ENCODE data around the gene GET3.
"Not testable (repeated sequence)": the region's sequence is repeated elsewhere in the genome, so short reads cannot be mapped to it uniquely, and the experiment has no call there.

Gene GET3

GRCh38 chr19:12790628-12791344 lies 53.5 kb downstream of the GET3 start:
- no peak for DNase-seq (ENCODE audit: low read depth in 2 of 2, low spot score in 1 of 2)

DNA sequence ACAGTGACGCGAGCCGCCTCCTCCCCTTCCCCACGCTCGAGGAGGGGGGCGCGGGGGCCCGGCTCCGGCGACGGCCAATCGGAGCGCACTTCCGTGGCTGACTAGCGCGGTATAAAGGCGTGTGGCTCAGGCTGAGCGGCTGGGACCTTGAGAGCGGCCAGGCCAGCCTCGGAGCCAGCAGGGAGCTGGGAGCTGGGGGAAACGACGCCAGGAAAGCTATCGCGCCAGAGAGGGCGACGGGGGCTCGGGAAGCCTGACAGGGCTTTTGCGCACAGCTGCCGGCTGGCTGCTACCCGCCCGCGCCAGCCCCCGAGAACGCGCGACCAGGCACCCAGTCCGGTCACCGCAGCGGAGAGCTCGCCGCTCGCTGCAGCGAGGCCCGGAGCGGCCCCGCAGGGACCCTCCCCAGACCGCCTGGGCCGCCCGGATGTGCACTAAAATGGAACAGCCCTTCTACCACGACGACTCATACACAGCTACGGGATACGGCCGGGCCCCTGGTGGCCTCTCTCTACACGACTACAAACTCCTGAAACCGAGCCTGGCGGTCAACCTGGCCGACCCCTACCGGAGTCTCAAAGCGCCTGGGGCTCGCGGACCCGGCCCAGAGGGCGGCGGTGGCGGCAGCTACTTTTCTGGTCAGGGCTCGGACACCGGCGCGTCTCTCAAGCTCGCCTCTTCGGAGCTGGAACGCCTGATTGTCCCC lies 54.2 kb downstream of the GET3 start, which contains the start of gene JUNB:
TSS of gene JUNB (plus strand) at position 142 of the 706 bp plus-strand sequence. CDS start at position 428, 286 bp downstream.
- DNase-seq (ENCODE audit: low read depth in 2 of 2, low spot score in 1 of 2), result peak; percentile 95 to 96

DNA sequence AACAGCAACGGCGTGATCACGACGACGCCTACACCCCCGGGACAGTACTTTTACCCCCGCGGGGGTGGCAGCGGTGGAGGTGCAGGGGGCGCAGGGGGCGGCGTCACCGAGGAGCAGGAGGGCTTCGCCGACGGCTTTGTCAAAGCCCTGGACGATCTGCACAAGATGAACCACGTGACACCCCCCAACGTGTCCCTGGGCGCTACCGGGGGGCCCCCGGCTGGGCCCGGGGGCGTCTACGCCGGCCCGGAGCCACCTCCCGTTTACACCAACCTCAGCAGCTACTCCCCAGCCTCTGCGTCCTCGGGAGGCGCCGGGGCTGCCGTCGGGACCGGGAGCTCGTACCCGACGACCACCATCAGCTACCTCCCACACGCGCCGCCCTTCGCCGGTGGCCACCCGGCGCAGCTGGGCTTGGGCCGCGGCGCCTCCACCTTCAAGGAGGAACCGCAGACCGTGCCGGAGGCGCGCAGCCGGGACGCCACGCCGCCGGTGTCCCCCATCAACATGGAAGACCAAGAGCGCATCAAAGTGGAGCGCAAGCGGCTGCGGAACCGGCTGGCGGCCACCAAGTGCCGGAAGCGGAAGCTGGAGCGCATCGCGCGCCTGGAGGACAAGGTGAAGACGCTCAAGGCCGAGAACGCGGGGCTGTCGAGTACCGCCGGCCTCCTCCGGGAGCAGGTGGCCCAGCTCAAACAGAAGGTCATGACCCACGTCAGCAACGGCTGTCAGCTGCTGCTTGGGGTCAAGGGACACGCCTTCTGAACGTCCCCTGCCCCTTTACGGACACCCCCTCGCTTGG lies 55.0 kb downstream of the GET3 start:
- peak in 1 of 2 donors; percentile 53 for DNase-seq (ENCODE audit: low read depth in 2 of 2, low spot score in 1 of 2)

DNA sequence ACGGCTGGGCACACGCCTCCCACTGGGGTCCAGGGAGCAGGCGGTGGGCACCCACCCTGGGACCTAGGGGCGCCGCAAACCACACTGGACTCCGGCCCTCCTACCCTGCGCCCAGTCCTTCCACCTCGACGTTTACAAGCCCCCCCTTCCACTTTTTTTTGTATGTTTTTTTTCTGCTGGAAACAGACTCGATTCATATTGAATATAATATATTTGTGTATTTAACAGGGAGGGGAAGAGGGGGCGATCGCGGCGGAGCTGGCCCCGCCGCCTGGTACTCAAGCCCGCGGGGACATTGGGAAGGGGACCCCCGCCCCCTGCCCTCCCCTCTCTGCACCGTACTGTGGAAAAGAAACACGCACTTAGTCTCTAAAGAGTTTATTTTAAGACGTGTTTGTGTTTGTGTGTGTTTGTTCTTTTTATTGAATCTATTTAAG lies 55.6 kb downstream of the GET3 start:
- DNase-seq (ENCODE audit: low read depth in 2 of 2, low spot score in 1 of 2), result no peak

DNA sequence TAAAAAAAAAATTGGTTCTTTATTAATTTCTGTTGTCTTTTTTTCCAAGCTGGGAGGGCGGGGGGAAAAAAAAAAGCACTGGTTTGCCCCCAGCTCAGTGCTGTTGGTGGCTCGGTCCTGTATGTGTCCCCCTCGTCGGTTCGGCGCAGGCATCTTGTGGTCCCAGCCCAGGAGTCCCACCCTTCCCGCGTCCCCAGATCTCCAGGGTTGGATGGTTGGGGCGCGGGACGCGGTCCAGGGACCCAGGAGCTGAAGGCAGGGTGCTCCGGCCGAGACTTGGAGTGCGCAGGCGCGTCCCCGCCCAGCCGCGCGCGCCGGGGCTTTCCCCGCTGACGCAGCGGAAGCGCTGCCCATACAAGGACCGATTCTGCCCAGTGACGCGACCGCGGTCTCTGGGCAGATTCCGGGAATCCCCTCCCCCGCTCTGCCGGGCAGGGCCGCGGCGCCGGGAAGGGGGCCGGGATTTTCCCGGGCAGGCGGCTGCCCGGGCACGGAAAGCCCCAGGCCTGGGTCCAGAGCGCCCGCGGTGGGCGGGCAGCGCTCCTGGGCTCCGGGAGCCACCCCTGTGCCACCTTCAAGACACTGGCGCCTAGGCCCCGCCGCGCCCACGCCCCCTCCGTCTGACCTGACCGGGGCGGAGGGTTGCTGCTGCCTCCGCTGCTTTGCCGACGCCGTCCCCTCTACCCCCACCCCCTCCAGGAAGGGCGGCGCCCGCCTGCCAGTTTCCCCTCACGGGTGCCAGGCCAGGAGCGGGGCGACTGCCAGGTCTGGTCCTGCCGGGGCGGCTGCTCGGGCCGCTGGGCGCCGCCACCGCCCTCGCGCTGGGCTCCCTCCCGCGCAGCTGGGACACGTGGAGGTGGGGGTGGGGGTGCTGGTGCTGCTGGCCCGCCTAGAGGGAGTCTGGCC lies 56.2 kb downstream of the GET3 start:
- peak; percentile 87 to 88 for DNase-seq (ENCODE audit: low read depth in 2 of 2, low spot score in 1 of 2)

DNA sequence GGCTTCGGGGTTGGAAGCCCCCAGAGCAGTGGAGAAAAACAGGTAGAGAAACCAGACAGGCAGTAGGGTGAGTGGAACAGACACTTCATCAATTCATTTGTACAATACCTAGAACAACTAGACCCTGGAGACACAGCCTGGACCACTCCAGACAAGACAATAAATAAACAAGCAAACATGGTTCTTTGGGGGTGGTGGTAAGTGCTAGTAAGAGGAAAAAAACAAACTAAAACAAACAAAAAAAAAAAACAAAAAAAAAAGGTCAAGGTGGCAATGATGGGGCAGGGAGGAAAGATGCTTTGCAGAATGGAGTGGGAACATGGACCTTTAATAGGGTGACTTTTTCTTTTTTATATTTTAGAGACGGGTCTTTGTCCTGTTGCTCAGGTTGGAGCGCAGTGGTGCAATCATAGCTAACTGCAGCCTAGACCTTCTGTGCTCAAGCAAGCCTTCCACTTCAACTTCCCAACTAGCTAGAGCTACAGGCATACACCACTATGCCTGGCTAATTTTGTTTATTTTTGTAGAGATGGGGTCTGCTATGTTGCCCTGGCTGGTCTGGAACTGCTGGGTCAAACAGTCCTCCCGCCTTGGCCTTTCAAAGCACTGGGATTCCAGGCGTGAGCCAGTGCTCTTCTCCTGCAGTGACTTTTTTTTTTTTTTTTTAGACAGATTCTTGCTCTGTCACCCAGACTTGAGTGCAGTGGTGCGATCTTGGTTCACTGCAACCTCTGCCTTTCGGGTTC lies 57.1 kb downstream of the GET3 start:
- no peak for DNase-seq (ENCODE audit: low read depth in 2 of 2, low spot score in 1 of 2)

DNA sequence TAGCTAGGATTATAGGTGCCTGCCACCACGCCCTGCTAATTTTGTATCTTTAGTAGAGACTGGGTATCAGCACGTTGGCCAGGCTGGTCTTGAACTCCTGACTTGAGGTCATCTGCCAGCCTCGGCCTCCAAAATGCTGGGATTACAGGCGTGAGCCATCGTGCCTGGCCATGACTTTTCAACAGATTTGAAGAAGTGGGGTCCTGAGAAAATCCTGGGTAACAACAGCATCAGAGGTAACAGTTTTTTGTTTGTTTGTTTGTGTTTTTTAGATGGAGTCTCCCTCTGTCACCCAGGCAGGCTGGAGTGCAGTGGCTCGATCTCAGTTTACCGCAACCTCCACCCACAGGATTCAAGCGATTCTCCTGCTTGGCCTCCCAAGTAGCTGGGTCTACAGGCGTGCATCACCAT lies 57.7 kb downstream of the GET3 start:
- DNase-seq (ENCODE audit: low read depth in 2 of 2, low spot score in 1 of 2), result no peak

DNA sequence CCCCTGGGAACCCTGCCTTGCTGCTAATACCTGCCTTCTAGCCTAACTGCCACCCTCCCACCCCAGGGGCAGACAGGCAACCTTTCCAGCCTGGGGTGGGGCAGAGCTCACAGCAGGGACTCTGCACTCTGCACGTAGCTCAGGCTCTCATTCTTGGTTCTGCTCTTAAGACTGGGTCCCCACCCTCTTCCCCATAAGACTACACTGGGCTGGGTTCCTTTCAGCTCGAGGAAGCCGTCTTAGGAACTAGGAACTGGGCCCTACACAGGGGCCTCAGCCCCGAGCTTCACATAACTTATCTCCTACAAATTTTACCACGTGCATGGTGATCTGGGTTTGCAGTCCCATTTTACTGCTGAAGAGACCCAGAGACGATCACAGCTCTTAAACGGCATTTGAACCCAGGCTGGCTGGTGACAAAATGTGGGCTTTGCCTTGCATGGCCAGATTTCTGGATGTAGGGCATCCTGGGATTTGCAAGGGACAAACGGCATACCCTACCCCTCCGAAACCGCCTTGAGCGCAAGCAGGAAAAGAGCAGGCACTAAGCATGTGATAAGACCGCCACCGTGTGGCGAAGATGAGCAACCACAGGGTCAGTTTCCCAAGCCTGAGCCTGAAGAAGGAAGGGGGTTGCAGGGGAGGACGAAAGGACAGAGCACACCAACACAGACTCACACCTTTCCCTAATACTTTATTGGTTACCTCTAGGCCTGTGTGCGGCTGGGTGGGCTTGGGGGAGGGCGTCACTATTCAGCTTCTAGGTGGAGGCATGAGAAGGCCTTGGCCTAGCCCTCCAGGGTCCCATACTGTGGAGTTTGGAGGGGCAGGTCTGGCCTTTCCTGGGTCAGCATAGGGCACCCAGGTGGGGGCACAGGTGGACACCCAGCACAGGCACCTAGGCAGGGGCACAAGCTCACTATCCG lies 59.1 kb downstream of the GET3 start:
- DNase-seq (ENCODE audit: low read depth in 2 of 2, low spot score in 1 of 2), result no peak

DNA sequence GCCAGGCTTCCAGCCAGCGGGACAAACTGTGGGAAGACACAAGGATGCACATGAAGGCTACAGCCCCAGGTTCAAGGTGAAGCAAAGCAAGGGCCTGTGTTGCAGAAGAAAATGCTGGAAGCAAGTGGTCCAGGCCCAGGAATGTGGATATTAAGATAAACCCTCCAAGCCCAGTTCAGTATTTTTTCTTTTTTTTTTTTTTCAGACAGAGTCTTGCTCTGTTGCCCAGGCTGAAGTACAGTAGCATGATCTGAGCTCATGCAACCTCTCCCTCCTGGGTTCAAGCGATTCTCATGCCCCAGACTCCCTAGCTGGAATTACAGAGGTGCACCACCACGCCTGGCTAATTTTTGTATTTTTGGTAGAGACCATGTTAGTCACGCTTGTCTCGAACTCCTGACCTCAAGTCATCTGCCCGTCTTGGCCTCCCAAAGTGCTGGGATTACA lies 59.9 kb downstream of the GET3 start:
- DNase-seq (ENCODE audit: low read depth in 2 of 2, low spot score in 1 of 2), result no peak

- not testable (repeated sequence) for DNase-seq (ENCODE audit: low read depth in 2 of 2, low spot score in 1 of 2)
Observed at GRCh38 chr19:12797607-12798006, 60.3 kb downstream of the GET3 start.
